BJ (cell line): ENCODE data around the gene CD2BP2. TPM values are rescaled to one million over a fixed set of nuclear protein-coding genes. Genes with fewer than 3 reads are reported as not detected.

Experiments
- CTCF ChIA-PET: fragments of 350-600 bp; formaldehyde crosslinking; extraction: SDS; loops from one replicate; lab custom pipeline; 2021; ENCODE audit warnings: antibody characterized with exemption, inconsistent platforms; lab: Yijun Ruan, JAX
- POLR2A ChIA-PET: fragments of 300-600 bp; sonication (Branson Sonifier 250); formaldehyde crosslinking; extraction: SDS; loops from one replicate; lab custom pipeline; 2021; ENCODE audit warnings: antibody characterized with exemption; lab: Charles Lee
- DNase-seq: peaks from one replicate; pipeline ENCODE4 v3.0.0-alpha.2; 2011; ENCODE audit warnings: low read depth
- H3K27me3 ChIP-seq: 2 replicates; pipeline ENCODE4 v1.6.0; 2011; ENCODE audit warnings: low read length; ENCODE audit not compliant: control insufficient read depth, insufficient read depth
- H3K36me3 ChIP-seq: 2 replicates; pipeline ENCODE4 v1.5.1; 2011; ENCODE audit warnings: low read length; ENCODE audit not compliant: control insufficient read depth, insufficient read depth
- H3K4me3 ChIP-seq: 2 replicates; pipeline ENCODE4 v1.5.1; 2011; ENCODE audit warnings: low read depth, mild to moderate bottlenecking, control low read depth, low read length
- CTCF ChIP-seq: IDR thresholded peaks from 2 replicates; pipeline ENCODE4 v1.5.1; 2011; ENCODE audit warnings: low read depth, mild to moderate bottlenecking, control low read depth, inconsistent platforms, low read length, moderate library complexity; ENCODE audit not compliant: insufficient read depth
- polyA plus RNA-seq: library from polyadenylated mRNA; depleted of rRNA; stranded (reverse); fragments of >200 nt; gene quantifications from 2 replicates; pipeline ENCODE4 v1.2.3, GENCODE V29; 2011

Gene CD2BP2
- polyA plus RNA-seq, 1 experiment = 50.3 TPM

- Histone ChIP-seq H3K4me3 (peak overlapping the region; percentile 85), H3K36me3 (peaks cover 5% of the 10 kb centered on the region; the same call in 1 of the 2 replicates), H3K27me3 (no peaks in the 10 kb centered on the region)
- TF ChIP-seq CTCF = no peak
- no peak for DNase-seq
- ChIA-PET CTCF (interaction anchor here (1.1 to 1.2 kb wide), 2 partner anchors 25 to 34 kb away, joined by 3 read pairs; partner anchors contain the start of gene ZNF48), POLR2A (interaction anchor here (0.5 to 1.1 kb wide), 2 partner anchors 14 to 239 kb away, joined by 3 to 7 read pairs; no protein-coding TSS in a partner anchor)
These were observed 14.9 kb upstream of the CD2BP2 start for GRCh38 chr16:30369938-30370455.

- no peak for DNase-seq
- POLR2A ChIA-PET = interaction anchor here (1.1 kb wide), 1 partner anchor 13 kb away, joined by 3 read pairs; no protein-coding TSS in a partner anchor
- H3K27me3 ChIP-seq = no peaks in the 10 kb centered on the region
- no peak for TF ChIP-seq CTCF
- peak overlapping the region; percentile 85 for H3K4me3 ChIP-seq
- CTCF ChIA-PET = interaction anchor here (0.8 to 1.2 kb wide), 5 partner anchors 26 to 330 kb away, joined by 3 to 4 read pairs (median 3); partner anchors contain the start of genes ZNF48 and ZNF771
- peaks cover 8% of the 10 kb centered on the region for H3K36me3 ChIP-seq
These were observed 14.2 kb upstream of the CD2BP2 start for GRCh38 chr16:30369091-30369937.

GRCh38 chr16:30368792-30369090, 13.6 kb upstream of the CD2BP2 start:
- no peaks in the 10 kb centered on the region for H3K27me3 ChIP-seq
- peaks cover 8% of the 10 kb centered on the region for H3K36me3 ChIP-seq
- DNase-seq = no peak
- POLR2A ChIA-PET = interaction anchor here (1.1 kb wide), 1 partner anchor 12 kb away, joined by 3 read pairs; no protein-coding TSS in a partner anchor
- H3K4me3 ChIP-seq = peak overlapping the region; percentile 85
- no peak for TF ChIP-seq CTCF
- CTCF ChIA-PET = interaction anchor here (0.8 to 1.2 kb wide), 5 partner anchors 27 to 329 kb away, joined by 3 to 4 read pairs (median 3); partner anchors contain the start of genes ZNF48 and ZNF771

- TF ChIP-seq CTCF = no peak
- peaks cover 8% of the 10 kb centered on the region for H3K36me3 ChIP-seq
- peak overlapping the region; percentile 85 for H3K4me3 ChIP-seq
- ChIA-PET CTCF (interaction anchor here (0.8 to 1.2 kb wide), 5 partner anchors 10 to 329 kb away, joined by 3 to 6 read pairs (median 3); partner anchors contain the start of gene ZNF771), POLR2A (no interaction called here)
- no peak for DNase-seq
- no peaks in the 10 kb centered on the region for H3K27me3 ChIP-seq
These were observed 13.1 kb upstream of the CD2BP2 start for GRCh38 chr16:30368122-30368791.
